Measurements from ENCODE around the gene ASS1.

DNA sequence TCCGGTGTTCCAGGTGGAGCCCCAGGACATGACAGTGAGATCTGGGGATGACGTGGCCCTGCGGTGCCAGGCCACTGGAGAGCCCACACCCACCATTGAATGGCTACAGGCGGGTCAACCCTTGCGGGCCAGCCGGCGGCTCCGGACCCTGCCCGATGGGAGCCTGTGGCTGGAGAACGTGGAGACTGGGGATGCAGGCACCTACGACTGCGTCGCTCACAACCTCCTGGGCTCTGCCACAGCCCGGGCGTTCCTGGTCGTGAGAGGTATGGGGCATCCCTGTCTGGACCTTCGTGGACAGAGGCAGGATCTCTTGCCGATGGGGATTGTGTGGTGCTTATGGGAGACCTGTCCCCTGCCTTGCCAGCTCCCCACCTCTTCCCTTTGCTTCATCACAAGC is 26.0 kb upstream of the ASS1 start:
- no peak for TF ChIP-seq EZH2phosphoT487 (conservative IDR thresholded peaks at IDR 0.05; ENCODE audit: low read length)
- TF ChIP-seq, protein P1, sequence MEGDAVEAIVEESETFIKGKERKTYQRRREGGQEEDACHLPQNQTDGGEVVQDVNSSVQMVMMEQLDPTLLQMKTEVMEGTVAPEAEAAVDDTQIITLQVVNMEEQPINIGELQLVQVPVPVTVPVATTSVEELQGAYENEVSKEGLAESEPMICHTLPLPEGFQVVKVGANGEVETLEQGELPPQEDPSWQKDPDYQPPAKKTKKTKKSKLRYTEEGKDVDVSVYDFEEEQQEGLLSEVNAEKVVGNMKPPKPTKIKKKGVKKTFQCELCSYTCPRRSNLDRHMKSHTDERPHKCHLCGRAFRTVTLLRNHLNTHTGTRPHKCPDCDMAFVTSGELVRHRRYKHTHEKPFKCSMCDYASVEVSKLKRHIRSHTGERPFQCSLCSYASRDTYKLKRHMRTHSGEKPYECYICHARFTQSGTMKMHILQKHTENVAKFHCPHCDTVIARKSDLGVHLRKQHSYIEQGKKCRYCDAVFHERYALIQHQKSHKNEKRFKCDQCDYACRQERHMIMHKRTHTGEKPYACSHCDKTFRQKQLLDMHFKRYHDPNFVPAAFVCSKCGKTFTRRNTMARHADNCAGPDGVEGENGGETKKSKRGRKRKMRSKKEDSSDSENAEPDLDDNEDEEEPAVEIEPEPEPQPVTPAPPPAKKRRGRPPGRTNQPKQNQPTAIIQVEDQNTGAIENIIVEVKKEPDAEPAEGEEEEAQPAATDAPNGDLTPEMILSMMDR (IDR thresholded peaks at IDR 0.05; ENCODE audit: insufficient read depth, low read length, poor library complexity, severe bottlenecking) = no peak

All from SU-DHL-6 (cell line).